Endometrial microvascular endothelial cells (primary cell): ENCODE measurements around the gene LMX1B. TPM values are rescaled to one million over a fixed set of nuclear protein-coding genes. Genes with fewer than 3 reads are reported as not detected.

Experiments used
- total RNA-seq: library from RNA; depleted of rRNA; stranded (reverse); fragments of >200 nt; gene quantifications from one replicate; pipeline ENCODE4 v1.2.3, GENCODE V29; 2015; ENCODE audit errors: inconsistent ontology term

The LMX1B gene
- total RNA-seq, 1 donor from 2014 or later: not detected

Other genes with a start within 250 kb of the LMX1B start
- gene ZBTB43, start 191.1 kb downstream of the LMX1B start, total RNA-seq: 4.3 TPM
- gene ZBTB34, start 246.7 kb downstream of the LMX1B start, total RNA-seq: 3.6 TPM